22Rv1 (cell line): ENCODE results near the gene SHD.

ENCODE experiments used
- ZFX ChIP-seq: fragments of 450-650 bp; IDR thresholded peaks from 2 replicates; pipeline ENCODE4 v1.6.1; 2017; ENCODE audit warnings: antibody characterized with exemption, borderline replicate concordance
- TF ChIP-seq, protein P1 (sequence below): fragments of 450-650 bp; IDR thresholded peaks from 2 replicates; pipeline ENCODE4 v1.5.1; 2017; ENCODE audit warnings: mild to moderate bottlenecking

DNA sequence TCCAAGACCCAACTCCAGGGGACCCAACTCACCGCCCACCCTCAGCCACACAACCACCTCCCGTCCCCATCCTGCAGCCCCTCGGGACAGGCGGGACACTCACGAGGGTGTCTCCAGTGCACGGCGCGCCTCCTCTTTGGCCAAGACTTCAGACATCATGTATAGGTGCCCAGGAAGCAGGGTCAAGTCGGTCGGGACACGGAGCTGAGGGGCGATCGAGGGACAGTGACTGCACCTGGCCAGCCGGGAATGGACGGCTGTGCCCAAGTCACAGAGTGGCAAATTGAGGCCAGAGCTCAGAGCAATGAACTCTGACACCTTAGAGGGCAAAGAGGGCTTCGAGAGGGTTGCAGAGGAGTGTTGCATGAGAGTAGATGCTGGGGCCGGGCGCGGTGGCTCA, 50.8 kb downstream of the SHD start:
- TF ChIP-seq, protein P1, sequence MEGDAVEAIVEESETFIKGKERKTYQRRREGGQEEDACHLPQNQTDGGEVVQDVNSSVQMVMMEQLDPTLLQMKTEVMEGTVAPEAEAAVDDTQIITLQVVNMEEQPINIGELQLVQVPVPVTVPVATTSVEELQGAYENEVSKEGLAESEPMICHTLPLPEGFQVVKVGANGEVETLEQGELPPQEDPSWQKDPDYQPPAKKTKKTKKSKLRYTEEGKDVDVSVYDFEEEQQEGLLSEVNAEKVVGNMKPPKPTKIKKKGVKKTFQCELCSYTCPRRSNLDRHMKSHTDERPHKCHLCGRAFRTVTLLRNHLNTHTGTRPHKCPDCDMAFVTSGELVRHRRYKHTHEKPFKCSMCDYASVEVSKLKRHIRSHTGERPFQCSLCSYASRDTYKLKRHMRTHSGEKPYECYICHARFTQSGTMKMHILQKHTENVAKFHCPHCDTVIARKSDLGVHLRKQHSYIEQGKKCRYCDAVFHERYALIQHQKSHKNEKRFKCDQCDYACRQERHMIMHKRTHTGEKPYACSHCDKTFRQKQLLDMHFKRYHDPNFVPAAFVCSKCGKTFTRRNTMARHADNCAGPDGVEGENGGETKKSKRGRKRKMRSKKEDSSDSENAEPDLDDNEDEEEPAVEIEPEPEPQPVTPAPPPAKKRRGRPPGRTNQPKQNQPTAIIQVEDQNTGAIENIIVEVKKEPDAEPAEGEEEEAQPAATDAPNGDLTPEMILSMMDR, result no peak
- no peak for TF ChIP-seq ZFX
